AG08396 (cell line): ENCODE results near the gene IFNK.

Experiments
- DNase-seq: peaks from one replicate; pipeline ENCODE4 v3.0.0; 2012; ENCODE audit warnings: low spot score, mixed read lengths

The IFNK gene

DNA sequence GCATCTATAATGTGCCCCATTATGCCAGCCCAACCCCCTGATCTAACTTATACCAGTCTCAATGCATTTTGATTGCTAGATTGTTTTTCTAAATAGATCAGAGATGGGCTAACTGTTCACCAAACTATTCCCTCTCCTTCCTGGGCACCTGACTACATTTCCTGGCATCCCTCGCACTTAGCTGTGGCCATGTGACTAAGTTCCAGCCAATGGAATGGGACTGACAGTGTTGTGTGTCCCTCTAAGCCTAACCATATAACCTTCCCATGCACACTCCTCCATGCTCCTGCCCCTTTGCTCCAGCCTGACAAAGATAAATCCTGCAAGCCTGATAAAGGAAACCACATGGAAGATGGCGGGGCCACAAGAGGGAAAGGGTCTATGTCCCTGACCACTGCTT is 12.3 kb upstream of the IFNK start:
- DNase-seq = no peak

- DNase-seq = no peak
Measured at GRCh38 chr9:27514551-27514950, 9.5 kb upstream of the IFNK start.

GRCh38 chr9:27518006-27518405 is 6.1 kb upstream of the IFNK start:
- no peak for DNase-seq

DNA sequence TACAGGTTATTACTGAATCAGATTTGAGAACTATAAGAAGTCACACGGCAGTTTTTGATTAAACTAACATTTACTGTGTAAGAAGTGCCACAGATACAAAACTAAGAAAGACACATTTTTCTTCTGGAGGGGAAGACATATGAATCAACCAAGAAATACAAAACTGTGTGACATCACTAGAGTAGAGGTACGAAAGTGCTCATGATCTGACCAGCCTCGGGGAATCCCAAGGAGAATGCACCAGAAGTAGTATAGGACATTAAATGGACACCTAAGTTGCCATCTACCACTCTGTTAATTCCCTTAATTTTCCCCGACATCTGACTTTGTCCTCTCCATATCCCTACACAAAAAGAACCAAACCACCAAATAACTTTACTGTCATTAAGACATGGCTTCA is 5.3 kb upstream of the IFNK start:
- DNase-seq = no peak

GRCh38 chr9:27519466-27520465 is 4.3 kb upstream of the IFNK start:
- no peak for DNase-seq

DNA sequence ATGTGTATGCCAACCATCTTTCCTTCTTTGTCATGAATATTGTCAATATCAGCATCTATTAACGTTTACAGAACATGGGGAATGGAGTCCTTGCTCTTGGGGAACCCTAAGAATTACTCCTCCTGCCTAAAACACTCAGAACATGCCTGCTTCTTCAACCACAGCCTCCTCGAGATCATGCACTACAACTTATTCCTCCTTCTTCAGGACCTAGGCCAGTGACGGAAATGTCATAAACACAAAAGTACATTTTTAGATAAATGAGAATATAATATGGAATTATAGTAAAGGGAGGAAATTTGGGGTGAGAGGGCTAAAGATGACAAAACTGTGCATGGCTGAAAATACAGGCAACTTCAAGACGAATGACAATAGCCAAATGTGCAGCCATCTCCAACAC is 3.1 kb upstream of the IFNK start:
- no peak for DNase-seq

DNA sequence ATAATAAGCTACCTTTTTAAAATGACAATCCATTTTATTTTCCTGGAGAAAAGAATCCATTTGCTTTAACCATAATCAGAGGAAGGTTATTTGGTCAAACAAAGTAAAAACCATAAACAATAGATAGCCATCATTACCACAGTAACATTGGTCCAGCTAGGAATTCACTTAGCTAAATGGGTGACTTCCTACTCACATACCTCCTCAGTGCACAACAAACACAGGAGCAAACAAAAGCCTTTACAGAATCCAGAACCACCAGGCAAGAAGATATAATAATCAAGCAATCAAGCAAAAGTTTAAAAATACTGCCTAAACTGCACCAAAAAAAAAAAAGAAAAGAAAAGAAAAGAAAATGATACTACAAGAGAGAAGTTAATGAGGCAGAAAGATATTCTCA is 949 bp upstream of the IFNK start:
- DNase-seq = no peak

GRCh38 chr9:27527702-27528075 is 3.6 kb downstream of the IFNK start:
- DNase-seq = no peak

DNA sequence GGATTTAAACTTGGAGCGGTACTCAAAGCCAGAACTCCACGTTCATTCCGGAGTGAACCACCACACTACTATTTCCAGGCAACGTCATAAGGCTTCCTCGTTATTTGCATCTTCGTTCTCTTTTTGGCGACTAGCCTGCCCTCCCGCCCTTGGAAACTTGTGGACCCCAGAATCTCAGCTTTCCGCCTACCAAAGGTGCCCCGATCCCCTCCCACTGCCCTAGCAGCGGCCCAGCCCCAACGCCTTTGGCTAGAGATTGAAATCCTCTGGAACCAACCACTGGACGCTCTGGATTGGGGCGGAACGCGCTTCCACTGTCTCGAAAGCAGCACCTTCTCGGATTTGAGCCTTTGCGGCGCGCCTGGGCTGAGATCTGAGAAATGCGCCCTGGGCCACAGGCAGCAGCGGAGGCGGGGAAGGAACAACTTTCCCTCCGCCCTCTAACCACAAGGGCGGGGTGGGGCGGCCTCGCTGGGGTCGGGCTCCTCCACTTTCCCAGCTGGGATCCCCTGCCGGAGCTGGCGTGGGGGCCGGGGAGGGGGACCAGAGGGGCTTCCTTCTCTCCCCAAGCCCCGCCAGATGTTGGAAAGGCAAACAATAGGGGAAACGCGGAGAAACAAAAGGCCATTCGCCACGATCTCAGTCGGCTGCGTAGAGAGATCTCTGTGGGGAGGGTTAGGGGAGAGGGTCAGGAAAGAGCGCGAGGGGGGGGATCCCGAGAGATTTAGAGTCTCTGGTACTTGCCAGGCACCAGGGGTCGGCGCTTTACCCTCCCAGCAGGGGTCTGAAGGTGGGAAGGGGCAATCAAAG is 4.2 kb downstream of the IFNK start:
- peak; percentile 53 for DNase-seq

DNA sequence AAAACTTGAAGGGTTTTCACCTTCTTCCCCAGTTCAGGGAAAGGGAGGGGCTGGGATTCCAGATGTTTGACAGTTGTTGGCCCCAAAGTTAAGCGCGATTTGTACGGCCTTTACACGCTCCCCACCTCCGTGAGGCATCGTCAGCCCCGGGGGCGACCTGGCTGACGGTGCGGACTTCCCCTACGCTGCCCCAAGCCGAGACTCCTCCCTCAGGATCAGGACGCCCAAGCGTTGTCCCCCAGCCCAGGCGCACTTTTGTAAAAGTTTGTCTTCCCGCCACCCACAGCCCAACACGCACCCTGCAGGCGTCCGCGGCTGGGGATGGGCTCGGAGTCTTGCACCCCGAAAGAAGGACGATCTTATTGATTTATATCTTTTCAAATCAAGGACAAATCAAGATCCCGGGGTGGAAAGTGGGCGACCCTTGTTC is 4.8 kb downstream of the IFNK start:
- DNase-seq = peak; percentile 23

DNA sequence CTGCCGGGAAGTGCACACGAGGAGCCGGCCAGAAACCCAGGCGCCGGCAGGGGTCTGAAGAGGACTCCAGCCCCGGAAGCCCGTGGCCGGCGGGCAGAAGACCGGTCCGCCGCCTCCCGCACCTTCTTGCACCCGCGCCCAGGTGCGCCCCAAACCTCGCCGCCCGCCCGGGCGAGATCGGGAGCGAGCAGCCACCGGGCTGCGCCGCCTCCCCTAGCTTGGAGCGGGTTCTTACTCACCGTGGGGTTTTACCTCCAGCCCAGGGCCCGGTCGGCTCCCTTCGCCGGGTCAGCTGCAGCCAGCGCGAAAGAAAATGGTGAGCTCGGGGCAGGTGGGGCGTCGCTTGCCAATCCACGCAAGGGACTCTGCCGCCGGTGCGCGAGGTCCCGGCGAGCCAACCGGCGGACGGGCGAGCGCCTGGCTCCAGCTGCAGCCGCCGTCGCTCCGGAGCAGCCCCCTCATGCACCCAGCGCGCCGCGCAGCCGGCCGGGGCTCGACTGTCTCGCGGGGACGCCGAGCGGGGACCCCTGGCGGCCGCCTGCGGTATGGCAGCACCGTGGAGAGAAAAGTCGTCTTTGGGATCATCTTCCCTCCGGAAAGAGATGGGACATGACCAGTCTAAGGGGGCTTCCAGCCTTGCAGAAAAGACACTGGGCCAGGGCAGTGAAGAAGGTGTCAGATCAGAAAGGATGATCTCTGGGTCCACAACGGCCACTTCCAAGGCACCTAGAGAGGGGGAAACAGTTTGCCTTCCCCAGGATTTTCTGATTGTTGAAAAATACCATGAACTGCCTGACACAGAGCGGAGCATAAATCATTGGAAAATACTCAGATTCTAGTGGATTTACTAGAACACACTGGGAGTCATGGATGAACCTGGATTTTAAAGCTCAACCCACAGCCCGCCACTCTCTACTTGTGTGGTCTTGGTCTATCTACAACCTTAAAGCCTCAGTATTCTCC is 5.5 kb downstream of the IFNK start, which contains the start of gene MOB3B:
Gene MOB3B (minus strand): TSS at position 499 of the 963 bp plus-strand sequence. CDS start 74,264 bp downstream, outside the sequence.
- DNase-seq = peak; percentile 88

GRCh38 chr9:27530915-27531755 is 7.0 kb downstream of the IFNK start:
- no peak for DNase-seq

DNA sequence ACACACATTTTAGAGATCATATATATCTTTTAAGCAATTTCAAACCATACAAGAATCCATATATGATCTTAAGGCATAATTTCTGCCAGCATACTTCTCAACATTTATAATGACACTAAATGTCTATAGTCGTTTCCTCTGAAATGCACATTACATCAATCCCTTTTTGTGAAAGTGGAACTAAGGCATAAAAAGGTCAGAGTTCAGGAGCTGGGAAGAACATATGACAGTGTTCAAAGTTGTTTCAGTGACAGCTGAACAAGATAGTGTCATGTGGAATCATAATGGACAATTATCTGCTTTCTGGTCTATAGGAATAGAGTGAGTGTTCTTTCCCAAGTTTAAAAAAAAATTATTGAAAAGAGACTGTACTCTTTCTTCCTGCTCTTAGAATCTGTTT is 8.0 kb downstream of the IFNK start:
- DNase-seq = no peak

GRCh38 chr9:27533311-27533710 is 9.2 kb downstream of the IFNK start:
- no peak for DNase-seq

DNA sequence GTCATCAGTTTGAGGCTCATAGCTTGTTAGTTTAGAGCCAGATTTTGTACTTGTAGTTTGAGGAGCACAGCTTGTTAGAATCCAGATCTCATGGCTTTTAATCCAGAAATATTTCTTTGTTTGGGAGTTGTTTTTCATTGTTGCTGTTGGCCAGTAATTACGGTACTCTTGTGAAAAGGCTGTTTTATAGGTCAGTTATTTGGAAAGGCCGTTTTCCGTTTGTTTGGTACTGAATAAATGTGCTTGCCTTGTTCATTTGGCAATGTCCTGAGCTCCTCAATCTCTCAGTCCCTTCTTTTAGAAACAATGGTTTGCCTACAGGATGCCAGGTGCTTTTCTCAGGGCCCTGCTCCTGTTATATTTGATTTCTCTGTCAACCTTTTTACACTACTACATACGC is 10.0 kb downstream of the IFNK start:
- no peak for DNase-seq

DNA sequence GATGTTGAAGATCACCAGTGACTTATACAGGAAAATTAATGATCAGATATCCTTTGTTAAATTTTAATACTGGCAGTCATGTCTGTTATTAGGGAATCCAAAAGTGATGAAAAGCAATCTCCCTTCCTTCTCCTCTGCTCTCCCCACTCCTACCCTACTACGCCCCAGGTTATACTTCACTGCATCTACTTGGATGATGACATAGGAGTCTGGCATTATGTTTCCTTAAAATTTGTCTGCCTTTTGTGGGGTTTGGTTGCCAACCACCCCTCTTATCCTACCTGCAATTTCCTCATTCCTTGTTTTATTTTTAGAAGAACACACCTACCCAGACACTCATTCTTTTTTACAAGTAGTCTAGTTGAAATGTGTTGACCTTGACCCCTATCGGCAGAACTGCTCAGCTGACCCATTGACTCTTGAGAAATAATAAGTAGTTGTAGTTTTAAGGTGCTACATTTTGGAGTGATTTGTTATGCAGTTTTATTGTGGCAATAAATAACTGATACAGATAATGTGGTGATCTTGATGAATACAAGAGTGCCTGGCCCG is 10.6 kb downstream of the IFNK start:
- DNase-seq = no peak

- no peak for DNase-seq
Measured at GRCh38 chr9:27535701-27536118, 11.6 kb downstream of the IFNK start.

DNA sequence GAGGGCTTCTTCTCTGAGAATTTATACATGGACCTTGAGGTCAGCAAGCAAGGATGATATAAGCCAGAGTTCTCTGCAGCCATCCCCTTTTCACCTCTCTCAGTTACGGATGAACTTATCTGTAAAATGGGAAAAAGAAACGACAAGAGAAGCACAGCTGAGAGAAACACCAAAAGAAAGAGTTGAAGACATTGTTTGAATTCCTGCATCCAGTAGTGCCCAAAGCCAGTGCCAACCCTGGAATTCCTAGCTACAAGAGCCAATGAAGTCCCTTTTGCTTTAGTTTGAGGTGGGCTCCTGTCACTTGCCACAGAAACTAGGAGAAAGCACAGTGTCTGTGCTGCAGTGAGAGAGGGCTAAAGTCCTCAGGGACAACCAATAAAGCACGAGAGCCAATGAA is 12.1 kb downstream of the IFNK start:
- DNase-seq = no peak

- DNase-seq = no peak
Measured at GRCh38 chr9:27537027-27537435, 12.9 kb downstream of the IFNK start.

DNA sequence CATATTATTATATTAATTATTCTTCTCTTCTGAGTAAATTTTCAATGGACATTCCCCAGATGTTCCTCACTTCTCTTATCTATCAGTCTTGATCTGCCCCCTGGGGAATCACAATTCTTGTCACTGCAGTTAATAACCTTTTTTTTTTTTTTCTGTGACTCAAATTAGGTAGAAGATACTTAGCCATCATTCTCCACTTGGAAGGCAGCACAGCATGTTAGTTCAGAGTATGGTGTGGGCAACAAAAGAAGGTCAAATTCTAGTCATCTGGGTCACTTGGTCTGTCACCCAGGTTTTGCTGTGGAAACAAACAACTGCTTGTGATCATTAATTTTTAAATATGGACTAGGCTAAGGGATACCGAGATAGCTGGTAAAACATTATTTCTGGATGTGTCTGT is 13.7 kb downstream of the IFNK start:
- DNase-seq = no peak
